Spleen (tissue), 7 donors: ENCODE results near the gene TRA2A.

Experiments used
- POLR2AphosphoS5 ChIP-seq, 3 donors: sonication (generic); formaldehyde crosslinking; IDR thresholded peaks; one replicate each; pipeline ENCODE4 v1.5.1; 2017; ENCODE audit warnings: antibody characterized with exemption in 3 of 3
- TF ChIP-seq, protein P1 (sequence below), 11 experiments: fragments of 200-600 bp in 7 of 11; fragments of 450-650 bp in 4 of 11; sonication (generic) in 4 of 11; IDR thresholded peaks in 8 of 11; conservative IDR thresholded peaks in 3 of 11; 1 replicate in 7 of 11; 2 replicates in 4 of 11; pipeline versions ENCODE4 v1.4.0 to v1.8.0; 2016 to 2021; ENCODE audit warnings: antibody characterized with exemption in 11 of 11, inconsistent platforms in 4 of 11, mild to moderate bottlenecking in 1 of 11
- donor health status: DM: no; HTN: no; CAD: no; lungs with moderate emphysema.
- donor health status: DM: no; HTN: no; CAD: no.
- donor health status: DM: no; HTN: no; CAD: no.

DNA sequence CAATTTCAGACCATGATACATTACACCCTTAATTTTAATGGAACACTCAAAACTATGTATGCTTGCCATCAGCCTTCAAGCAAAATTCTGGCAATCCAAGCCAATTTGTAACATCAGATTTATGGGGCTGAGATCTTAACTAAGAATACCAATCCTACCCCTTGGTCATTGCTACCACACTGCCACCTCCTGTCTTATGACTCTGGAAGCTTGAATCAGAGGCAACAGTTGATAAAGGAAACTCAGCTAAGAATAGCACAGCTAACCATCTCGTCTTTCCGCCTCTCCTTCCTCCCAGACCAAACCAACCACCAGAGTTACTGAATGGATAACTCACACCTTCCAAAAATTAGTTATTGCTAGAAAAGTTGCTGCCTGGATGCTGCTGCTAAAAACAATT is 68.9 kb downstream of the TRA2A start:
- TF ChIP-seq, protein P1, sequence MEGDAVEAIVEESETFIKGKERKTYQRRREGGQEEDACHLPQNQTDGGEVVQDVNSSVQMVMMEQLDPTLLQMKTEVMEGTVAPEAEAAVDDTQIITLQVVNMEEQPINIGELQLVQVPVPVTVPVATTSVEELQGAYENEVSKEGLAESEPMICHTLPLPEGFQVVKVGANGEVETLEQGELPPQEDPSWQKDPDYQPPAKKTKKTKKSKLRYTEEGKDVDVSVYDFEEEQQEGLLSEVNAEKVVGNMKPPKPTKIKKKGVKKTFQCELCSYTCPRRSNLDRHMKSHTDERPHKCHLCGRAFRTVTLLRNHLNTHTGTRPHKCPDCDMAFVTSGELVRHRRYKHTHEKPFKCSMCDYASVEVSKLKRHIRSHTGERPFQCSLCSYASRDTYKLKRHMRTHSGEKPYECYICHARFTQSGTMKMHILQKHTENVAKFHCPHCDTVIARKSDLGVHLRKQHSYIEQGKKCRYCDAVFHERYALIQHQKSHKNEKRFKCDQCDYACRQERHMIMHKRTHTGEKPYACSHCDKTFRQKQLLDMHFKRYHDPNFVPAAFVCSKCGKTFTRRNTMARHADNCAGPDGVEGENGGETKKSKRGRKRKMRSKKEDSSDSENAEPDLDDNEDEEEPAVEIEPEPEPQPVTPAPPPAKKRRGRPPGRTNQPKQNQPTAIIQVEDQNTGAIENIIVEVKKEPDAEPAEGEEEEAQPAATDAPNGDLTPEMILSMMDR (IDR thresholded peaks at IDR 0.05 in 8 of 11, conservative IDR thresholded peaks at IDR 0.05 in 3 of 11), result peak in 1 of 11 experiments; percentile 20
- no peak for TF ChIP-seq POLR2AphosphoS5 (IDR thresholded peaks at IDR 0.05)
